Spinal cord (tissue), 10 donors: Measurements from ENCODE around the gene MUC5B. TPM values are rescaled to one million over a fixed set of nuclear protein-coding genes. Genes with fewer than 3 reads are reported as not detected.

ENCODE experiments used
- DNase-seq, 6 donors: peaks; one replicate each; pipeline versions ENCODE4 v3.0.0 to v3.0.0-alpha.2; 2013 to 2015; ENCODE audit warnings: low spot score in 6 of 6, low read depth in 4 of 6
- H3K27ac ChIP-seq: one replicate; pipeline ENCODE4 v1.5.1; 2013; ENCODE audit warnings: low read depth, low read length, control low read depth
- H3K27me3 ChIP-seq: one replicate; pipeline ENCODE4 v1.6.1; 2013; ENCODE audit warnings: low read length; ENCODE audit not compliant: control insufficient read depth, insufficient read depth
- H3K36me3 ChIP-seq: one replicate; pipeline ENCODE4 v1.6.1; 2013; ENCODE audit warnings: low read length; ENCODE audit not compliant: control insufficient read depth, insufficient read depth
- H3K4me1 ChIP-seq: one replicate; pipeline ENCODE4 v1.6.1; 2013; ENCODE audit warnings: low read length; ENCODE audit not compliant: control insufficient read depth, insufficient read depth
- H3K4me3 ChIP-seq: one replicate; pipeline ENCODE4 v1.5.1; 2013; ENCODE audit warnings: low read depth, low read length, control low read depth
- H3K9me3 ChIP-seq: one replicate; pipeline ENCODE4 v1.6.1; 2013; ENCODE audit warnings: low read length; ENCODE audit not compliant: control insufficient read depth, insufficient read depth
- WGBS: methylation state at CpG from one replicate; pipeline ENCODE4 v1.1.5; 2013; ENCODE audit warnings: missing lambda C conversion rate; ENCODE audit not compliant: insufficient coverage; 5-methylcytosine and 5-hydroxymethylcytosine counted together
- polyA plus RNA-seq, 2 donors: library from polyadenylated mRNA; unstranded; fragments of 120-200 nt; gene quantifications; one replicate each; pipeline ENCODE4 v1.2.1, GENCODE V29; 2013; ENCODE audit not compliant: insufficient read length in 2 of 2
- total RNA-seq, 2 donors: library from RNA; depleted of rRNA in 1 of 2; stranded (reverse); fragments of 120-200 nt in 1 of 2; fragments of >200 nt in 1 of 2; gene quantifications; one replicate each; pipeline versions ENCODE4 v1.2.3 to v1.2.4, GENCODE V29; 2013 to 2014
- donor health status: healthy.

The MUC5B gene
- total and polyA plus RNA-seq, 4 donors = 0.17 to 0.44 (median 0.21) TPM; not detected in 1

GRCh38 chr11:1221848-1222311 lies 986 bp upstream of the MUC5B start:
- no peak overlapping the region for H3K4me3 ChIP-seq
- no peaks in the 10 kb centered on the region for H3K27me3 ChIP-seq
- 84% methylated on average over 23 of the region's 23 CpGs for WGBS
- no peaks in the 10 kb centered on the region for H3K36me3 ChIP-seq
- peaks cover 20% of the 10 kb centered on the region for H3K4me1 ChIP-seq
- DNase-seq = no peak
- H3K9me3 ChIP-seq = no peaks in the 10 kb centered on the region
- H3K27ac ChIP-seq = no peak overlapping the region

GRCh38 chr11:1223346-1224110 lies 662 bp downstream of the MUC5B start:
- Histone ChIP-seq H3K4me3 (no peak overlapping the region), H3K4me1 (peaks cover 24% of the 10 kb centered on the region), H3K36me3 (no peaks in the 10 kb centered on the region), H3K27ac (no peak overlapping the region), H3K9me3 (no peaks in the 10 kb centered on the region), H3K27me3 (no peaks in the 10 kb centered on the region)
- peak in 1 of 6 donors; percentile 9 for DNase-seq
- 75% methylated on average over 20 of the region's 22 CpGs for WGBS

GRCh38 chr11:1224111-1224490 lies 1.2 kb downstream of the MUC5B start:
- WGBS = 66% methylated on average over 6 of the region's 7 CpGs
- Histone ChIP-seq H3K27ac (no peak overlapping the region), H3K4me3 (no peak overlapping the region), H3K9me3 (no peaks in the 10 kb centered on the region), H3K27me3 (no peaks in the 10 kb centered on the region), H3K36me3 (no peaks in the 10 kb centered on the region), H3K4me1 (peaks cover 24% of the 10 kb centered on the region)
- no peak for DNase-seq

DNA sequence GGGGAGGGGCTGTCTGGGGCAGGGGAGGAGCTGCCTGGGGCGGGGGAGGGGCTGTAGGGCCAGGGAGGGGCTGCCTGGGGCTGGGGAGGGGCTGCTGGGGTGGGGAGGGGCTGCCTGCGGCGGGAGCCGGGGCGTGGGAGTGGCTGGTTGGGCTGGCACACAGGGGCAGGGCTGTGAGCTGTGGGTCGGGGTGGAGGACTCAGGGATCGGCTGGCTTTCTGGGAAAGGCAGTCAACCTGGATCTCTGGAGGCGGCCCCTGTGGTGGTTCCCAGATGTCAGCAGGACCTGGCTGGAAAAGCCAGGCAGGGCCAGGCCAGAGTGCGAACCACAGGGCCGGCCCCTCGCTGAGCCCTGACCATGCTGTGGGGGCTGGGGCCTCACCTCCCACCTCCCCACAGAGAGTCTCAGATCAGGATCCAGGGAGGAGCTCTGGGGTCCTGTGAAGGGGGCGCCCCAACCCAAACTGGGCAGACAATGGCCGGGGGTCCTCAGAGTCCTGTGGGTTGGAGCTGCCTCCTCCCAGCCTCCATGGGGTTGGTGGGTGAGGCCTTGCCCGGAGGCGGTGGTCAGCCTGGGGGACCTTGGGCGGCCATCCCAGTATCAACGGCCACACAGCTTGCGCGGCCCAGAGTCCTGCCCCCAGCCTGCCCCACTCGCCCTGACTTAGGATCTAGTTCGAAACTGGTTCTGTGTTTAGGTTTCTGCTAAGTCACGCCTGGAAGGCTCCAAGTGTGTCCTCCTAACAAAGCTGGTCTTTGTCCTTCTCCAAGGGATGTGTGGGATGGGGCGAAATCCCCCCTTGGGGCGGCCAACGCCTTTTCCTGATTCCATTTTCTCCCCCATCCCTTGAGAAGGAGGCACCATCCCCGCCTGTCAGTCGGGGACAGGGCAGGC lies 1.9 kb downstream of the MUC5B start:
- Histone ChIP-seq H3K4me1 (peaks cover 24% of the 10 kb centered on the region), H3K27ac (no peak overlapping the region), H3K4me3 (no peak overlapping the region), H3K36me3 (no peaks in the 10 kb centered on the region), H3K9me3 (no peaks in the 10 kb centered on the region), H3K27me3 (no peaks in the 10 kb centered on the region)
- DNase-seq = no peak
- 66% methylated on average over 21 of the region's 27 CpGs for WGBS

GRCh38 chr11:1225386-1226225 lies 2.7 kb downstream of the MUC5B start:
- H3K9me3 ChIP-seq = no peaks in the 10 kb centered on the region
- no peak overlapping the region for H3K27ac ChIP-seq
- no peaks in the 10 kb centered on the region for H3K27me3 ChIP-seq
- H3K4me3 ChIP-seq = no peak overlapping the region
- 87% methylated on average over 29 of the region's 29 CpGs for WGBS
- H3K36me3 ChIP-seq = no peaks in the 10 kb centered on the region
- DNase-seq = no peak
- H3K4me1 ChIP-seq = peaks cover 24% of the 10 kb centered on the region

- H3K4me3 ChIP-seq = no peak overlapping the region
- H3K36me3 ChIP-seq = no peaks in the 10 kb centered on the region
- DNase-seq = no peak
- H3K9me3 ChIP-seq = no peaks in the 10 kb centered on the region
- no peaks in the 10 kb centered on the region for H3K27me3 ChIP-seq
- no peak overlapping the region for H3K27ac ChIP-seq
- peaks cover 24% of the 10 kb centered on the region for H3K4me1 ChIP-seq
- WGBS = 77% methylated on average over 41 of the region's 41 CpGs
Measured at GRCh38 chr11:1226226-1226985, 3.5 kb downstream of the MUC5B start.

GRCh38 chr11:1226986-1227550 lies 4.2 kb downstream of the MUC5B start:
- 72% methylated on average over 21 of the region's 23 CpGs for WGBS
- no peaks in the 10 kb centered on the region for H3K36me3 ChIP-seq
- H3K4me1 ChIP-seq = peaks cover 24% of the 10 kb centered on the region
- no peaks in the 10 kb centered on the region for H3K9me3 ChIP-seq
- no peaks in the 10 kb centered on the region for H3K27me3 ChIP-seq
- no peak for DNase-seq
- no peak overlapping the region for H3K27ac ChIP-seq
- H3K4me3 ChIP-seq = no peak overlapping the region

- no peaks in the 10 kb centered on the region for H3K27me3 ChIP-seq
- H3K4me3 ChIP-seq = no peak overlapping the region
- H3K36me3 ChIP-seq = peaks cover 3% of the 10 kb centered on the region
- DNase-seq = no peak
- 89% methylated on average over 23 of the region's 23 CpGs for WGBS
- H3K27ac ChIP-seq = no peak overlapping the region
- peaks cover 24% of the 10 kb centered on the region for H3K4me1 ChIP-seq
- no peaks in the 10 kb centered on the region for H3K9me3 ChIP-seq
Measured at GRCh38 chr11:1227551-1228100, 4.8 kb downstream of the MUC5B start.
